ENCODE results near the gene HIP1.

- TF ChIP-seq CTCF (IDR thresholded peaks at IDR 0.05): no peak
- no peak for TF ChIP-seq EP300 (IDR thresholded peaks at IDR 0.05; ENCODE audit: borderline replicate concordance in 1 of 2, low read depth in 1 of 2, low read length in 1 of 2)
- no peak for TF ChIP-seq ELF1 (IDR thresholded peaks at IDR 0.05)
Observed at GRCh38 chr7:75756206-75756990, 17.7 kb upstream of the HIP1 start.
